ENCODE data around the gene HLA-DRB1. TPM values are rescaled to one million over a fixed set of nuclear protein-coding genes. Genes with fewer than 3 reads are reported as not detected.

The HLA-DRB1 gene
- total RNA-seq, 1 donor from 2014 or later: 0.93 TPM

DNA sequence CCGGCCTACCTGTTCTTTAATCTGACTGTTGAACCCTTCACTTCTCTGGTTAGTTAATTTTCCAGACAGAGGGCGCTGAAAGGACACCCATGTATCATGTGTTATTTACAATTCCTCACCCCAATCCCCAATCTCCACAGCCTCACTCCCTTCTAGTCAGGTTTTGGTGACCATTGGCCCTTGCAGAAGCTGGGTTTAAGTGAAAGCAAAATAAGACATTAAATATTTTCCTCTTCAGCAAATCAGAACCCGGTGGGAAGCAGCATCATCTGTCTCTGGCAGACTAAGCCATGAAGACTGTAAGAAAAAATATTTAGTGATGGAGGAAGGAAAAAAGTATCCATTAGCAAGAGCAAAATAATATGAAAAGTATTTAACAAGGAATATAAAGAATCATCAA, 38.2 kb upstream of the HLA-DRB1 start:
- Histone ChIP-seq H3K27ac (ENCODE audit: low read depth, low read length) (no peak overlapping the region), H2AFZ (ENCODE audit: low read depth, low read length) (no peak overlapping the region), H3K9ac (ENCODE audit: low read length) (no peak overlapping the region), H3K4me1 (ENCODE audit: insufficient read depth, low read length) (no peaks in the 10 kb centered on the region), H3K4me3 (ENCODE audit: insufficient read depth, low read depth, low read length) (no peak overlapping the region), H3K27me3 (ENCODE audit: insufficient read depth, low read length) (no peaks in the 10 kb centered on the region), H3K79me2 (ENCODE audit: insufficient read depth, low read length) (no peaks in the 10 kb centered on the region), H3K36me3 (ENCODE audit: insufficient read depth, low read length) (no peaks in the 10 kb centered on the region), H4K20me1 (ENCODE audit: insufficient read depth, low read length) (no peaks in the 10 kb centered on the region), H3K4me2 (ENCODE audit: low read length) (no peak overlapping the region), H3K9me3 (ENCODE audit: insufficient read depth, low read depth, low read length) (no peaks in the 10 kb centered on the region)
- TF ChIP-seq EZH2 (IDR thresholded peaks at IDR 0.05; ENCODE audit: insufficient read depth, low read length): no peak
- TF ChIP-seq, protein P1, sequence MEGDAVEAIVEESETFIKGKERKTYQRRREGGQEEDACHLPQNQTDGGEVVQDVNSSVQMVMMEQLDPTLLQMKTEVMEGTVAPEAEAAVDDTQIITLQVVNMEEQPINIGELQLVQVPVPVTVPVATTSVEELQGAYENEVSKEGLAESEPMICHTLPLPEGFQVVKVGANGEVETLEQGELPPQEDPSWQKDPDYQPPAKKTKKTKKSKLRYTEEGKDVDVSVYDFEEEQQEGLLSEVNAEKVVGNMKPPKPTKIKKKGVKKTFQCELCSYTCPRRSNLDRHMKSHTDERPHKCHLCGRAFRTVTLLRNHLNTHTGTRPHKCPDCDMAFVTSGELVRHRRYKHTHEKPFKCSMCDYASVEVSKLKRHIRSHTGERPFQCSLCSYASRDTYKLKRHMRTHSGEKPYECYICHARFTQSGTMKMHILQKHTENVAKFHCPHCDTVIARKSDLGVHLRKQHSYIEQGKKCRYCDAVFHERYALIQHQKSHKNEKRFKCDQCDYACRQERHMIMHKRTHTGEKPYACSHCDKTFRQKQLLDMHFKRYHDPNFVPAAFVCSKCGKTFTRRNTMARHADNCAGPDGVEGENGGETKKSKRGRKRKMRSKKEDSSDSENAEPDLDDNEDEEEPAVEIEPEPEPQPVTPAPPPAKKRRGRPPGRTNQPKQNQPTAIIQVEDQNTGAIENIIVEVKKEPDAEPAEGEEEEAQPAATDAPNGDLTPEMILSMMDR (IDR thresholded peaks at IDR 0.05; ENCODE audit: insufficient read depth, low read depth, low read length): no peak
- Mint-ChIP-seq H3K27me3 (ENCODE audit: low read depth, unreplicated experiment) (peaks cover 5% of the 10 kb centered on the region), H3K36me3 (ENCODE audit: low read depth, unreplicated experiment) (no peaks in the 10 kb centered on the region), H3K9me3 (ENCODE audit: unreplicated experiment) (no peaks in the 10 kb centered on the region), H3K4me3 (ENCODE audit: unreplicated experiment) (no peak overlapping the region), H3K4me1 (ENCODE audit: low read depth, unreplicated experiment) (peaks cover 4% of the 10 kb centered on the region), H3K27ac (ENCODE audit: unreplicated experiment) (no peak overlapping the region)
- DNase-seq (ENCODE audit: low read depth) (no peak), FAIRE-seq (no peak)

DNA sequence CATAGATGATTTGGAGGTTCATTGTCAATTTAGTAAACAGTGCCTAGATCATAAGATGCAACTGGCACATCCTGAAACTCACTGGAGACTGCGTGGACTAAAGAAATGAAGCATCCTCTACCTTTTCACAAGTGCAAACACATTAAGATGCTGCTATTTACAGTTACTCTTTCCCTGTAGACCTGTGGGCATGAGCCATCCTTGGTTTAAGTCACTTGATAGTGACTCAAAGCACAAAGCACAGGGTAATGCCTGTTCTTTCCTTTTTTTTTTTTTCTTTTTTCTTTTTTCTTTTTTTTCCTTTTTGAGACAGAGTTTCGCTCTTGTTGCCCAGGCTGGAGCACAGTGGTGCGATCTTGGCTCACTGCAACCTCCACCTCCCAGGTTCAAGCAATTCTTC, 37.6 kb upstream of the HLA-DRB1 start:
- Mint-ChIP-seq H3K27ac (ENCODE audit: unreplicated experiment) (no peak overlapping the region), H3K9me3 (ENCODE audit: unreplicated experiment) (no peaks in the 10 kb centered on the region), H3K27me3 (ENCODE audit: low read depth, unreplicated experiment) (peaks cover 3% of the 10 kb centered on the region), H3K4me3 (ENCODE audit: unreplicated experiment) (no peak overlapping the region), H3K4me1 (ENCODE audit: low read depth, unreplicated experiment) (peaks cover 7% of the 10 kb centered on the region), H3K36me3 (ENCODE audit: low read depth, unreplicated experiment) (no peaks in the 10 kb centered on the region)
- Histone ChIP-seq H3K79me2 (ENCODE audit: insufficient read depth, low read length) (no peaks in the 10 kb centered on the region), H3K27me3 (ENCODE audit: insufficient read depth, low read length) (no peaks in the 10 kb centered on the region), H3K9ac (ENCODE audit: low read length) (no peak overlapping the region), H4K20me1 (ENCODE audit: insufficient read depth, low read length) (no peaks in the 10 kb centered on the region), H3K4me2 (ENCODE audit: low read length) (no peak overlapping the region), H3K36me3 (ENCODE audit: insufficient read depth, low read length) (no peaks in the 10 kb centered on the region), H3K4me1 (ENCODE audit: insufficient read depth, low read length) (no peaks in the 10 kb centered on the region), H3K9me3 (ENCODE audit: insufficient read depth, low read depth, low read length) (no peaks in the 10 kb centered on the region), H3K4me3 (ENCODE audit: insufficient read depth, low read depth, low read length) (no peak overlapping the region), H3K27ac (ENCODE audit: low read depth, low read length) (no peak overlapping the region), H2AFZ (ENCODE audit: low read depth, low read length) (no peak overlapping the region)
- DNase-seq (ENCODE audit: low read depth): no peak
- TF ChIP-seq, protein P1 (IDR thresholded peaks at IDR 0.05; ENCODE audit: insufficient read depth, low read depth, low read length): no peak
- TF ChIP-seq EZH2 (IDR thresholded peaks at IDR 0.05; ENCODE audit: insufficient read depth, low read length): no peak
- no peak for FAIRE-seq

DNA sequence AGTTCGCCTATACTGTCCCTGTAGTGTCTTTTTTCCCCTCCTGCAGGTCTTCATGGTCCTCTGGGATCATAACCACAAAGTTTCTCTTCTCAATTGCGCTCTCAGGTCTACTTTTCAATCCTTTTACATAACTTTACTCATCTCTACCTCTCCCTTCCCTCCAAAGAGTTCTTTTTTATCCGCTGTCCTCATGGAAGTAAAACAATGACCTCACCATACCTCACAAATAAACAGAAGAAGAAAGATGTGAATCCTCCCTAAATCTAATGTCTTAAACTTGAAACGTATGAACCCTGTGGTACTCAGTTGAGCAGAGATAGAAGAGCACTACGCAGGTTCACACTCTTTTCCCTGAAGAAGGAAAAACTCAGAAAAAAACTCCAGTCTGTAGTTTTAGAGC, 35.5 kb upstream of the HLA-DRB1 start:
- no peak for FAIRE-seq

More for the DNA sequence above, 35.5 kb upstream of the HLA-DRB1 start:
- H3K4me2 ChIP-seq (ENCODE audit: low read length): no peak overlapping the region
- H3K4me3 ChIP-seq (ENCODE audit: insufficient read depth, low read depth, low read length): no peak overlapping the region
- H3K27ac ChIP-seq (ENCODE audit: low read depth, low read length): no peak overlapping the region
- no peaks in the 10 kb centered on the region for H3K27me3 ChIP-seq (ENCODE audit: insufficient read depth, low read length)
- Mint-ChIP-seq H3K4me1 (ENCODE audit: low read depth, unreplicated experiment) (peaks cover 7% of the 10 kb centered on the region), H3K27ac (ENCODE audit: unreplicated experiment) (no peak overlapping the region), H3K4me3 (ENCODE audit: unreplicated experiment) (no peak overlapping the region), H3K9me3 (ENCODE audit: unreplicated experiment) (no peaks in the 10 kb centered on the region), H3K36me3 (ENCODE audit: low read depth, unreplicated experiment) (no peaks in the 10 kb centered on the region), H3K27me3 (ENCODE audit: low read depth, unreplicated experiment) (peaks cover 3% of the 10 kb centered on the region)
- H3K4me1 ChIP-seq (ENCODE audit: insufficient read depth, low read length): no peaks in the 10 kb centered on the region
- no peak for TF ChIP-seq EZH2 (IDR thresholded peaks at IDR 0.05; ENCODE audit: insufficient read depth, low read length)
- TF ChIP-seq, protein P1 (IDR thresholded peaks at IDR 0.05; ENCODE audit: insufficient read depth, low read depth, low read length): no peak
- no peak for DNase-seq (ENCODE audit: low read depth)
- H2AFZ ChIP-seq (ENCODE audit: low read depth, low read length): no peak overlapping the region
- H3K36me3 ChIP-seq (ENCODE audit: insufficient read depth, low read length): no peaks in the 10 kb centered on the region
- no peaks in the 10 kb centered on the region for H4K20me1 ChIP-seq (ENCODE audit: insufficient read depth, low read length)
- H3K9me3 ChIP-seq (ENCODE audit: insufficient read depth, low read depth, low read length): no peaks in the 10 kb centered on the region
- H3K79me2 ChIP-seq (ENCODE audit: insufficient read depth, low read length): no peaks in the 10 kb centered on the region
- H3K9ac ChIP-seq (ENCODE audit: low read length): no peak overlapping the region

All from astrocyte (in vitro differentiated cells and primary cell).